GM12875 (cell line): Measurements from ENCODE around the gene DHDH.

ENCODE experiments used
- H3K4me3 ChIP-seq: one replicate; pipeline ENCODE4 v1.5.1; 2011; ENCODE audit warnings: low read depth, low read length, control low read depth
- TF ChIP-seq, protein P1 (sequence below): IDR thresholded peaks from 2 replicates; pipeline ENCODE4 v1.5.1; 2011; ENCODE audit warnings: low read depth, mild to moderate bottlenecking, control low read depth, inconsistent platforms, low read length, moderate library complexity, borderline replicate concordance; ENCODE audit not compliant: insufficient read depth

DHDH gene

DNA sequence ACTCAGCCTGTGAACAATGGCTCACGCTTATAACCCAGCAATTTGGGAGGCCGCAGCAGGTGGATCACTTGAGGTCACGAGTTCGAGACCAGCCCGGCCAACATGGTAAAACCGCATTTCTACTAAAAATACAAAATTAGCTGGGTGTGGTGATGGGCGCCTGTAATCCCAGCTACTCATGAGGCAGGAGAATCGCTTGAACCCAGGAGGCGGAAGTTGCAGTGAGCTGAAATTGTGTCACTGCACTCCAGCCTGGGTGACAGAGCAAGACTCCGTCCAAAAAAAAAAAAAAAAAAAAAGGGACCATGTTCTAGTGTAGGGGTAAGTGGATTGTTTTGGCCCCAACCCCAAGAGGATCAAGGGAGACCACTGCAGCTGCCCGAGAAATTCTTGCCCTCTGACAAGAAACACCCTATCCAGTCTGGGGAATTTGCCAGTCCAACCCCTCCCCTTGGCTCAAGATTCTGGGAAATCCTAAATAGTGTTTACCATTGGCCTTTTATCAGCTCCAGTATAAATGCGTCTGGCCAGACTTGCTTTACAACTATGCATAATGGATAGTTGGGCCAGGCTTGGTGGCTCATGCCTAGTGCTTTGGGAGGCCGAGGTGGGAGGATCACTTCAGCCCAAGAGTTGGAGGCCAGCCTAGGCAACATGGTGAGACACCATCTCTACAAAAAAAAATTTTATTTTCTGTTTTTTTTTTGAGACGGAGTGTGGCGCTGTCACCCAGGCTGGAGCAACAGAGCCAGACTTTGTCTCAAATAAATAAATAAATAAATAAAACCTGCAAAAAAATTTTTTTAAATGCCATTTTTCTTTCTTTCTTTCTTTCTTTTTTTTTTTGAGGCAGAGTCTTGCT lies 5.1 kb upstream of the DHDH start:
- H3K4me3 ChIP-seq = no peak overlapping the region

DNA sequence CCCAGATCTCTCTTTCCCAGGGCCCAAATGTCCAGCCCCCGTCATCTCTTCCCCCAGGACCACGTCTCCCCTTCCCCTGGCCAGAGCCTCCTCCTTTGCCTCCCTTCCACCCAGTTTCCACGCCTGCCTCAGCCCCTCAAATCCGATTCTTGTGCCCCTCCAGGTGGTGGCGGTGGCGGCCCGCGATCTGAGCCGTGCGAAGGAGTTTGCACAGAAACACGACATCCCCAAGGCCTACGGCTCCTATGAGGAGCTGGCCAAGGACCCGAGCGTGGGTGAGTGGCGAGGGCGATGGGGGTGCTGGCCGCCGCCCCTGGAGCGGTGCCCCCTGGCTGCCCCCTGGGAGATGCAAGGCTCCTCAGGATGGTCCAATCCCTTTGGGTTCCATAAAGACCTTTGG lies 1.3 kb downstream of the DHDH start:
- TF ChIP-seq, protein P1, sequence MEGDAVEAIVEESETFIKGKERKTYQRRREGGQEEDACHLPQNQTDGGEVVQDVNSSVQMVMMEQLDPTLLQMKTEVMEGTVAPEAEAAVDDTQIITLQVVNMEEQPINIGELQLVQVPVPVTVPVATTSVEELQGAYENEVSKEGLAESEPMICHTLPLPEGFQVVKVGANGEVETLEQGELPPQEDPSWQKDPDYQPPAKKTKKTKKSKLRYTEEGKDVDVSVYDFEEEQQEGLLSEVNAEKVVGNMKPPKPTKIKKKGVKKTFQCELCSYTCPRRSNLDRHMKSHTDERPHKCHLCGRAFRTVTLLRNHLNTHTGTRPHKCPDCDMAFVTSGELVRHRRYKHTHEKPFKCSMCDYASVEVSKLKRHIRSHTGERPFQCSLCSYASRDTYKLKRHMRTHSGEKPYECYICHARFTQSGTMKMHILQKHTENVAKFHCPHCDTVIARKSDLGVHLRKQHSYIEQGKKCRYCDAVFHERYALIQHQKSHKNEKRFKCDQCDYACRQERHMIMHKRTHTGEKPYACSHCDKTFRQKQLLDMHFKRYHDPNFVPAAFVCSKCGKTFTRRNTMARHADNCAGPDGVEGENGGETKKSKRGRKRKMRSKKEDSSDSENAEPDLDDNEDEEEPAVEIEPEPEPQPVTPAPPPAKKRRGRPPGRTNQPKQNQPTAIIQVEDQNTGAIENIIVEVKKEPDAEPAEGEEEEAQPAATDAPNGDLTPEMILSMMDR = no peak
- no peak overlapping the region for H3K4me3 ChIP-seq

More for the DNA sequence above, 5.1 kb upstream of the DHDH start:
- TF ChIP-seq, protein P1 = no peak

DNA sequence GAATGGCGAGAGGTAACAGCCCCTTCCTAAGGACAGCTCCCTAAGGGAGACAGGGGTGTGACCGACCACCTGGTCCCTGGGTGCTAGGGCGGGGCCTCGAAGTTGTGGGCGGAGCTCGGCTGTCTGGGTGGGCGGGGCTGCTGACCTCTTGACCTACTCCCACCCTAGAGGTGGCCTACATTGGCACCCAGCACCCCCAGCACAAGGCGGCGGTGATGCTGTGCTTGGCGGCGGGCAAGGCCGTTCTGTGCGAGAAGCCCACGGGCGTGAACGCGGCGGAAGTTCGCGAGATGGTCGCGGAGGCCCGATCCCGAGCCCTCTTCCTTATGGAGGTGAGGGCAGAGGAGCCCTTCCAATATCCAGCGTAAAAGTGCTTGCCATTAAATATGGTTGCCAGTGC lies 2.4 kb downstream of the DHDH start:
- TF ChIP-seq, protein P1 = no peak
- no peak overlapping the region for H3K4me3 ChIP-seq

DNA sequence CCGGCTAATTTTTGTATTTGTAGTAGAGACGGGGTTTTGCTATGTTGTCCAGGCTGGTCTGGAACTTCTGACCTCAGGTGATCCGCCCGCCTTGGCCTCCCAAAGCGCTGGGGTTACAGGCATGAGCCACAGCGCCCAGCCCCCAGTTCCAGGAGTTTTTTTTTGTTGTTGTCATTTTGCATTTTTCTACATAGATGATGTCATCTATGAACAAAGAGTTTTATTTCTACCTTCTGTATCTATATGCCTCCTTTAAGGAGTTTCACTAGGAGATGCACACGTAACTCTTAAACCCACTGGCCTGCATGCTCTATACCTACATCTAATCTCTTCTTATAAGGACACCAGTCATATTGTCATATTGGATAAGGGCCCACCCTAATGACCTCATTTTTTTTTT lies 4.8 kb downstream of the DHDH start:
- TF ChIP-seq, protein P1 = no peak
- no peak overlapping the region for H3K4me3 ChIP-seq

DNA sequence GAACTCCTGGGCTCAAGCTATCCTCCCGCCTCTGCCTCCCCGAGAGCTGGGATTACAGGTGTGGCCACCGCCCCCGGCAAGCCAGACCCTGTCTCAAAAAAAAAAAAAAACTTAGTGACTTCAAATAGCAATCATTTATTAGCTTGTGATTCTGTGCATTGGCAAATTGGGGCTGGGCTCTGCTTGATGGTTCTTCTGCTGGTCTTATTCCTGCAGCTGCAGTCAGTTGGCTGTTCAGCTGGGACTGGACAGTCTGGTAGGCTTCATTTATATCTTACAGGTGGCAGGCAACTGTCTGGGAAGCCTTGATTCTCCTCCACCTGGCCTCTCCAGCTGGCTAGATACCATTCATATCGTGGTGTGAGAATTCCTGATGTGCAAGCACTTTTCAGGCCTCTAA lies 7.4 kb downstream of the DHDH start:
- TF ChIP-seq, protein P1 = no peak
- H3K4me3 ChIP-seq = no peak overlapping the region

DNA sequence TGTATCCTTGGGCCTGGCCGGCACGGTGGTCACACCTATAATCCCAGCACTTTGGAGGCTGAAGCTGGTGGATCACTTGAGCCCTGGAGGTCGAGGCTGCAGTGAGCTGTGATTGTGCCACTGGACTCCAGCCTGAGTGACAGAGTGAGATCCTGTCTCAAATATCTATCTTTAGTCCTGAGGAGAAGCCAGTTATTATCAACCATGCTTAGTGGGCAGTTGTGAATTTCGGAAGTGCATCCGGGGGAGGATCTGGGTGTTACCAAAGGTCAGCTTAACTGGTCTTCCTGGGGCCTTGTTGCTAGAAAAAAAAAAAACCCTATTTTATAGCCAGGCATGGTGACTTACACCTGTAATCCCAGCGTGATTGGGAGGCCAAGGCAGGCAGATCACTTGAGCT lies 9.6 kb downstream of the DHDH start:
- TF ChIP-seq, protein P1 = no peak
- H3K4me3 ChIP-seq = no peak overlapping the region

DNA sequence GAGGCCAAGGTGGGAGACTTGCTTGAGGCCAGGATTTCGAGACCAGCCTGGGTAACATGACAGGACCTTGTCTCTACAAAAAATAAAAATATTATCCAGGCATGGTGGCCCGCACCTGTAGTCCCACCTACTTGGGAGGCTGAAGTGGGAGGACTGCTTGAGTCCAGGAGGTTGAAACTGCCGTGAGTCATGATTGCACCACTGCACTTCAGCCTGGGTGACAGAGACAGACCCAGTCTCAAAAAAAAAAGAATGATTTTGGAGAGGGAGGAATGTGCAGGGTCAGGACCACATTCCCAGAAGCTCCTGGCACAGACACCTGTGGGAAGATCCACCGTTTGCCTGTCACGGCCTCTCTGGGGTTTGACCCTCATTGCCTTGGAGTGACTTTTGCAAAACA lies 11.9 kb downstream of the DHDH start:
- TF ChIP-seq, protein P1 = no peak
- H3K4me3 ChIP-seq = no peak overlapping the region
